ENCODE results near the gene MYH11.

DNA sequence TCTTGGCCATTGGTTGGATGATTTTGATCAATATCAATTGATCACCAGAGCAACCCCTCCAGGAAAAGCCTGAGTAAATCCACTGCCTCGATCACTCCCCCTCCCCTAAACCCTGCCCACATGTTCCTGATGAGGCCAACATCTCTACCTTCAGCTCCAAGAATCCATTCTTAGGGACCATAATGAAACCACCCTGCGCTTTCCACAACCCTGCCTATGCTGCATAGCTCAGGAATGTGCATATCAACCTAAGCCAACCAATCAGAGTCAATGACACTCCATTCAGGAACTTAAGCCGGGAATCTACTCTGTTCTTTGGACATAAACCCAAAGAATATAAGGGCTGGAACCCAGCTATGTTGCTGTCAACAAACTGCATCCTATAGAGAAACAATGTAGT is 86.3 kb downstream of the MYH11 start:
- TF ChIP-seq CTCF (IDR thresholded peaks at IDR 0.05) (no peak), EZH2 (IDR thresholded peaks at IDR 0.05) (no peak), EZH2phosphoT487 (IDR thresholded peaks at IDR 0.05) (no peak)

Data from neural progenitor cell (in vitro differentiated cells).